Omental fat pad (tissue), 4 donors: ENCODE measurements around the gene RBM33. TPM values are rescaled to one million over a fixed set of nuclear protein-coding genes. Genes with fewer than 3 reads are reported as not detected.

Experiments used
- ATAC-seq: fragments of 150-250 bp; one replicate; pipeline ENCODE4 v1.9.1; 2016; ENCODE audit warnings: mild to moderate bottlenecking, moderate library complexity; ENCODE audit not compliant: low FRiP score
- DNase-seq: peaks from one replicate; pipeline ENCODE4 v3.0.0-alpha.2; 2019; ENCODE audit warnings: low spot score
- total RNA-seq, 4 donors: library from RNA; depleted of rRNA; stranded (reverse); fragments of >200 nt; gene quantifications; one replicate each; pipeline ENCODE4 v1.1.0, GENCODE V29; 2016
- TF ChIP-seq, protein P1 (sequence below), 3 donors: fragments of 450-650 bp; IDR thresholded peaks; one replicate each; pipeline ENCODE4 v1.5.1; 2016 to 2017; ENCODE audit warnings: antibody characterized with exemption in 3 of 3, mild to moderate bottlenecking in 3 of 3, moderate library complexity in 2 of 3

RBM33 gene
- total RNA-seq, 4 donors from 2014 or later = 19.5 to 53.4 (median 32.0) TPM

- no peak for ATAC-seq
Observed at GRCh38 chr7:155625557-155625956, 18.9 kb upstream of the RBM33 start.

GRCh38 chr7:155629171-155629570 is 15.3 kb upstream of the RBM33 start:
- DNase-seq (no peak), ATAC-seq (no peak)
- TF ChIP-seq, protein P1, sequence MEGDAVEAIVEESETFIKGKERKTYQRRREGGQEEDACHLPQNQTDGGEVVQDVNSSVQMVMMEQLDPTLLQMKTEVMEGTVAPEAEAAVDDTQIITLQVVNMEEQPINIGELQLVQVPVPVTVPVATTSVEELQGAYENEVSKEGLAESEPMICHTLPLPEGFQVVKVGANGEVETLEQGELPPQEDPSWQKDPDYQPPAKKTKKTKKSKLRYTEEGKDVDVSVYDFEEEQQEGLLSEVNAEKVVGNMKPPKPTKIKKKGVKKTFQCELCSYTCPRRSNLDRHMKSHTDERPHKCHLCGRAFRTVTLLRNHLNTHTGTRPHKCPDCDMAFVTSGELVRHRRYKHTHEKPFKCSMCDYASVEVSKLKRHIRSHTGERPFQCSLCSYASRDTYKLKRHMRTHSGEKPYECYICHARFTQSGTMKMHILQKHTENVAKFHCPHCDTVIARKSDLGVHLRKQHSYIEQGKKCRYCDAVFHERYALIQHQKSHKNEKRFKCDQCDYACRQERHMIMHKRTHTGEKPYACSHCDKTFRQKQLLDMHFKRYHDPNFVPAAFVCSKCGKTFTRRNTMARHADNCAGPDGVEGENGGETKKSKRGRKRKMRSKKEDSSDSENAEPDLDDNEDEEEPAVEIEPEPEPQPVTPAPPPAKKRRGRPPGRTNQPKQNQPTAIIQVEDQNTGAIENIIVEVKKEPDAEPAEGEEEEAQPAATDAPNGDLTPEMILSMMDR (IDR thresholded peaks at IDR 0.05) = no peak

More at GRCh38 chr7:155625557-155625956, 18.9 kb upstream of the RBM33 start:
- no peak for DNase-seq
- TF ChIP-seq, protein P1 (IDR thresholded peaks at IDR 0.05) = no peak

GRCh38 chr7:155631155-155631554 is 13.3 kb upstream of the RBM33 start:
- TF ChIP-seq, protein P1 (IDR thresholded peaks at IDR 0.05) = no peak
- no peak for ATAC-seq
- DNase-seq = no peak

GRCh38 chr7:155635817-155636216 is 8.6 kb upstream of the RBM33 start:
- no peak for ATAC-seq
- TF ChIP-seq, protein P1 (IDR thresholded peaks at IDR 0.05) = no peak
- DNase-seq = no peak

DNA sequence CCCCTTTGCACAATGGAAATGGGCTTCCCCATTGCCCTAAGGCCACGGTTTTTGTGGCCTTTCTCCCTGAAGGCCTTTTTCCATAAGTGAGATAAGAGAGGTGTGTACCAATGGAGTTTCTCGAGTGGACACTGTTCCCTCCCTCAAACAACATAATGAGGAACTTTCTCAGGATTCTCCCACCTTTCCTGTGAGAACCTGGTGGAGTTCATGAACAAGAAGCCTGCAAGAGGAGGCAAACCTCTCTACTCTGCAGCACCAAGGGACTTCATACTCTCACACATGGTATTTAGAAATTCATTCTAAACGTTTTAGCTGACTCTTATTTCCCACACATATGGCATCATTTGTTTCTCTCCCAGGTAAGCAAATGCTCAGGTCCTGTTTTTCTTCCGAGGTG is 7.3 kb upstream of the RBM33 start:
- no peak for ATAC-seq
- TF ChIP-seq, protein P1 (IDR thresholded peaks at IDR 0.05) = no peak

GRCh38 chr7:155638366-155638765 is 6.1 kb upstream of the RBM33 start:
- ATAC-seq = no peak
- TF ChIP-seq, protein P1 (IDR thresholded peaks at IDR 0.05) = no peak

More for the DNA sequence above, 7.3 kb upstream of the RBM33 start:
- DNase-seq = no peak

DNA sequence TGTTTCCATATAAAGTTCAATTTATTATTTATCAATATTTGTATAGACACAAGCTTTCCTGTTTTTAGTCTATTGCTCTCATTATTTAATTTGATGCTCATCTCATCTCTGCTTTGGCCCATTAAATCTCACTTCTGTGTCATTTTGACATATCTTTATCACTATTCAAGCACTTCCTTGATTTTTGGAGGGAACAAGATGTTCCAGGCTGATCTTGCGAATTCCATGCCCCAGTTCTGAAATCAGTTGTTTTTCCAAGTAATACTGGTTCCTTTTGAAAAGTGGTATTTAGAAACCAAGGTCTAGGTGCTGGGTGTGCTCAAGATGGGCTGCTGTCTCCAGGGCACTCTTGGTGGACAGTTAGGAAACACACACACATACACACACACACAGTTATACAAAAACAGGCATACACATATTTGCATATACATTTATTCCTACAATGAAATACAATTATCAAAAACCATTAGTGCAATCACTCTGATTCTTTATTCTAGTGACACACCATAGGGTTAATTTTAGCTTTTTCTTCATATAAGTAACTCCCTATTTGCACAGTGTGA is 4.4 kb upstream of the RBM33 start:
- TF ChIP-seq, protein P1 (IDR thresholded peaks at IDR 0.05) = no peak
- DNase-seq (no peak), ATAC-seq (no peak)

More at GRCh38 chr7:155638366-155638765, 6.1 kb upstream of the RBM33 start:
- DNase-seq = no peak
